Endothelial cell (in vitro differentiated cells): ENCODE data around the gene CDX1. TPM values are rescaled to one million over a fixed set of nuclear protein-coding genes. Genes with fewer than 3 reads are reported as not detected.

Source experiments
- DNase-seq: peaks from one replicate; pipeline ENCODE4 v3.0.0; 2021; ENCODE audit warnings: low spot score
- H3K27ac Mint-ChIP-seq: one replicate; pipeline ENCODE4 v1.8.0; 2021; ENCODE audit warnings: mixed read lengths, inconsistent platforms; ENCODE audit not compliant: unreplicated experiment
- H3K27me3 Mint-ChIP-seq: one replicate; pipeline ENCODE4 v1.8.0; 2021; ENCODE audit warnings: mild to moderate bottlenecking, moderate library complexity, mixed read lengths, inconsistent platforms; ENCODE audit not compliant: unreplicated experiment
- H3K36me3 Mint-ChIP-seq: one replicate; pipeline ENCODE4 v1.8.0; 2021; ENCODE audit warnings: mild to moderate bottlenecking, low read depth, mixed read lengths, inconsistent platforms; ENCODE audit not compliant: unreplicated experiment
- H3K4me1 Mint-ChIP-seq: one replicate; pipeline ENCODE4 v1.8.0; 2021; ENCODE audit warnings: mild to moderate bottlenecking, mixed read lengths, inconsistent platforms; ENCODE audit not compliant: unreplicated experiment
- H3K4me3 Mint-ChIP-seq: one replicate; pipeline ENCODE4 v1.8.0; 2021; ENCODE audit warnings: mild to moderate bottlenecking, mixed read lengths, inconsistent platforms; ENCODE audit not compliant: unreplicated experiment
- H3K9me3 Mint-ChIP-seq: one replicate; pipeline ENCODE4 v1.8.0; 2021; ENCODE audit warnings: mixed read lengths, inconsistent platforms; ENCODE audit not compliant: unreplicated experiment
- CTCF ChIP-seq: fragments of 200-600 bp; sonication (generic); IDR thresholded peaks from one replicate; pipeline ENCODE4 v1.5.0; 2021; ENCODE audit warnings: antibody characterized with exemption; ENCODE audit not compliant: unreplicated experiment
- total RNA-seq: library from RNA; stranded (reverse); fragmentation: NEBNext Ultra II Directional; extraction: Animal tissue kit (Norgen Biotek cat#: 25700); gene quantifications from one replicate; pipeline ENCODE4 v1.2.1, GENCODE V29; 2021; ENCODE audit not compliant: unreplicated experiment

The CDX1 gene
- total RNA-seq, 1 donor from 2014 or later: 0.59 TPM

- no peak for TF ChIP-seq CTCF
- H3K4me1 Mint-ChIP-seq: peaks cover 10% of the 10 kb centered on the region
- peaks cover 13% of the 10 kb centered on the region for H3K27me3 Mint-ChIP-seq
- no peak for DNase-seq
- H3K9me3 Mint-ChIP-seq: no peaks in the 10 kb centered on the region
- peaks cover 8% of the 10 kb centered on the region for H3K36me3 Mint-ChIP-seq
- H3K4me3 Mint-ChIP-seq: no peak within 1 kb of the TSS
- H3K27ac Mint-ChIP-seq: peak within 1 kb of the TSS; percentile 61
Observed at GRCh38 chr5:150155258-150156026, 11.1 kb upstream of the CDX1 start, which contains the start of gene PDGFRB. TSS of gene PDGFRB (minus strand) at chr5:150155845. CDS start at chr5:150137047, 18,798 bp downstream.

- H3K4me1 Mint-ChIP-seq: peaks cover 13% of the 10 kb centered on the region
- no peak for DNase-seq
- H3K36me3 Mint-ChIP-seq: peaks cover 8% of the 10 kb centered on the region
- no peak overlapping the region for H3K4me3 Mint-ChIP-seq
- no peaks in the 10 kb centered on the region for H3K9me3 Mint-ChIP-seq
- H3K27me3 Mint-ChIP-seq: peaks cover 13% of the 10 kb centered on the region
- H3K27ac Mint-ChIP-seq: peak overlapping the region; percentile 61
- TF ChIP-seq CTCF: no peak
Observed at GRCh38 chr5:150156027-150156368, 10.6 kb upstream of the CDX1 start.

GRCh38 chr5:150156540-150156939 is 10.0 kb upstream of the CDX1 start:
- H3K27me3 Mint-ChIP-seq: peaks cover 15% of the 10 kb centered on the region
- peak overlapping the region; percentile 61 for H3K27ac Mint-ChIP-seq
- peaks cover 16% of the 10 kb centered on the region for H3K4me1 Mint-ChIP-seq

DNA sequence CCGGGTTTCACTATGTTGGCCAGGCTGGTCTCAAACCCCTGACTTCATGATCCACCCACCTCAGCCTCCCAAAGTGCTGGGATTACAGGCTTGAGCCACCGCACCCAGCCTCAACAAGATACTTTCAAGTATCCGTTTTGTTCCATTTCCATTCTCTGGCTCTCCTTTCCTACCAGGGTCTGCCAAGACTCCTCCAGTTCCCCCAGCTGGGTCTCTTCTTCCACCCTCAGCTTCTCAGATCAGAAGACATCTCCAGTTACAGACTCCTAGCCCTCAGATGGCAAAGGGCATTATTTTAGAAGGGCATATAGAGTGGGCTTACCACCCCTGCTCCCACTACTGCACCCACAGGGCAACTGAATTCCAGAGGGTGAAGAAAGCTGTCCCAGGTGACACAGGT is 9.4 kb upstream of the CDX1 start:
- peaks cover 16% of the 10 kb centered on the region for H3K4me1 Mint-ChIP-seq
- TF ChIP-seq CTCF: no peak
- no peak for DNase-seq
- no peak overlapping the region for H3K27ac Mint-ChIP-seq
- no peaks in the 10 kb centered on the region for H3K9me3 Mint-ChIP-seq
- no peak overlapping the region for H3K4me3 Mint-ChIP-seq
- H3K27me3 Mint-ChIP-seq: peaks cover 15% of the 10 kb centered on the region
- H3K36me3 Mint-ChIP-seq: peaks cover 8% of the 10 kb centered on the region

More at GRCh38 chr5:150156540-150156939, 10.0 kb upstream of the CDX1 start:
- no peak for TF ChIP-seq CTCF
- no peak overlapping the region for H3K4me3 Mint-ChIP-seq
- peaks cover 8% of the 10 kb centered on the region for H3K36me3 Mint-ChIP-seq
- H3K9me3 Mint-ChIP-seq: no peaks in the 10 kb centered on the region
- no peak for DNase-seq

GRCh38 chr5:150158170-150158949 is 8.2 kb upstream of the CDX1 start:
- Mint-ChIP-seq H3K27ac (no peak overlapping the region), H3K4me1 (peaks cover 16% of the 10 kb centered on the region), H3K4me3 (no peak overlapping the region), H3K36me3 (peaks cover 8% of the 10 kb centered on the region), H3K27me3 (peaks cover 15% of the 10 kb centered on the region), H3K9me3 (no peaks in the 10 kb centered on the region)
- no peak for TF ChIP-seq CTCF
- no peak for DNase-seq
